ENCODE data around the gene BCDIN3D.

BCDIN3D gene

DNA sequence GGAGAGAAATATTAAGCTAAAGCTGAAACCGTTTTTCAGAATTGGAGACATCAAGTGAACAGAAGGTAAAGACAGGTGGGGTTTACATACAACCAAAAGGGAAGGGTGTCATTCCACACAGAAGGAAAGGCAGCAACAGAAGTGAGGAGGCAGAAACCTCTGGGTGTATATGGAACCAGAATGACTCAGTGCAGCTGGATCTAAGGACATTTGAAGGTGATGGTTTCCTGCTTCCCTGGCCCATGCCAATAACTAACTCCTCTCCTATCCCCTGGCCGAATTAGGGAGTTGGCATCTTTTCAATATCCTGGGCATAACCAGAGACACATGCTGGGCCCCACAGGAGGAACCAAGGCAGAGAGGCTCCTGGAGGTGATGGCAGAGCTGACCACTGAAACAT is 23.1 kb downstream of the BCDIN3D start:
- no peak for DNase-seq (ENCODE audit: low read depth)

GRCh38 chr12:49818241-49818895 is 24.5 kb downstream of the BCDIN3D start:
- DNase-seq (ENCODE audit: low read depth), result no peak

- DNase-seq (ENCODE audit: low read depth), result no peak
Observed at GRCh38 chr12:49813131-49813530, 29.8 kb downstream of the BCDIN3D start.

GRCh38 chr12:49811961-49812401 is 30.9 kb downstream of the BCDIN3D start:
- DNase-seq (ENCODE audit: low read depth), result no peak

GRCh38 chr12:49811136-49811535 is 31.8 kb downstream of the BCDIN3D start:
- no peak for DNase-seq (ENCODE audit: low read depth)

- DNase-seq (ENCODE audit: low read depth), result no peak
Observed at GRCh38 chr12:49809906-49810389, 33.0 kb downstream of the BCDIN3D start.

- no peak for DNase-seq (ENCODE audit: low read depth)
Observed at GRCh38 chr12:49809381-49809905, 33.5 kb downstream of the BCDIN3D start.

DNA sequence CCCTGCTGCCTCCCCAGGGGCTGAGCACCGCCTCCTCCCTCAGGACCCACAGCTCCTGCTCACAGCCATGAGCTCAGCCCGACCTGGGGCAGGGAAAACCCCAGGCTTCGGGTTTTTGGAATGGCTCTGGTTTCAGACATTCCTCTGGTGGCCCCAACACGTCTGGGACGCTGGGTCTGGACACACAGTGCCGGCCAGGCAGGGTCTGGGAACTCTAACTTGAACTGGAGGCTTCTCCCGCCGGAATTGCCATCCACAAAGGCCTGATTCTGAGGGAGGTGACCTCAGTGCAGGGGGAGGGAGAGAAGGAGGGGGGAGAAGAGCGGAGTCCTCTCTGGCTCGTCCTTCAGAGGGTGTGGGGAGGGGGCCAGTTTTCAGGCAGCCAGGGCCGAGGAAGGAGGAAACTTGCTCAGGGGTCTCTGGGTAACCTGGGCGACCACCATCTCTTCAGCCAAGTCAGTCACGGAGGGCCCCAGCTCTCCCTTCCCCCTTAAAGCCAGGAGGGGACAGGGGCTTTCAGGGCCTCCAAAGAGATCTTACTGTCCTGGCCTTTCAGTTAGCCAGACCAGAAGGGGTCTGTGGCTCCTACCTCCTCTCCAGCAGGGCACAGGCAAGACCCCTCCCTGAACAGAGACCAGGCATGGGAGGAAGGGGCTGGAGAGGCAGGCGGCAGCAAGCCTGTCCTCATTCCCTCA is 34.1 kb downstream of the BCDIN3D start:
- DNase-seq (ENCODE audit: low read depth), result no peak

GRCh38 chr12:49807991-49808580 is 34.8 kb downstream of the BCDIN3D start:
- no peak for DNase-seq (ENCODE audit: low read depth)

GRCh38 chr12:49806877-49807276 is 36.0 kb downstream of the BCDIN3D start:
- DNase-seq (ENCODE audit: low read depth), result no peak

- no peak for DNase-seq (ENCODE audit: low read depth)
Observed at GRCh38 chr12:49806321-49806813, 36.5 kb downstream of the BCDIN3D start.

GRCh38 chr12:49805409-49805808 is 37.5 kb downstream of the BCDIN3D start:
- DNase-seq (ENCODE audit: low read depth), result no peak

GRCh38 chr12:49804821-49805220 is 38.1 kb downstream of the BCDIN3D start:
- DNase-seq (ENCODE audit: low read depth), result no peak

DNA sequence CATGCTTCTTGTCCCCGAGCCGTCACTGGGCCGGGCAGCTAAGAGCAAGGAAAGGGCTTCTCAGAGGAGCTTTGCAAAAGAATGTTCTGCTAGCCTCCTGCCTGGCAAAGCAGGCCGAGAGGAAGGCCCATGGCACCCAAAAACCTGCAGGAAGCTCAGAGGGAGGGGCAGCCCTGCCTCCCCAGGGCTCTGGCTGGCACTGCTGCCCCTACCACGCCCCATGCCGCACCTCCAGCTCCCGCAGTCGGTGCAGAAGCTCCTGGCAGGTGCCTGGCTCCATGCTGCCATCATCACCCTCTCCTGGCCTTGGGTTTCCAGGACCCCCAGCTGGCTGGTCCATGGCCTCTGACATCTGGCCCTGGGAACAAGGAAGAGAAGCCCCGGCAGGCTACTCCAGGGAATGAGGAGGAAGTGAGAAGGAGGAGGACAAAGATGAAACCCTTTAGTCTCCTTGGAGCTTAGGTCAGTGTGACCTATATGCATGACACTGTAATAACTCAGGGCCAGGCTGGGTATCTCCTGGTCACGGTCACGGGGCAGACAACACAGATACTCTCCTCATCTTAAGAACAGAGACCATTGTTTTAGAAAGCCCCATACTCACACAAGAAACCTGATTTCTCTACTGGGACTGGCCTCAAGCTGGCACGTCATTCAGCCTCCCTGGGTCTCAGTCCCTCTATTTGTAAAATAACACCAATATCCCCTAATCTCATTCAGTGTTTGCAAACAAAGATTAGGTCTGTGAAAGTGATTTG is 39.0 kb downstream of the BCDIN3D start:
- no peak for DNase-seq (ENCODE audit: low read depth)

GRCh38 chr12:49801141-49802063 is 41.5 kb downstream of the BCDIN3D start:
- no peak for DNase-seq (ENCODE audit: low read depth)

GRCh38 chr12:49800421-49801140 is 42.3 kb downstream of the BCDIN3D start:
- DNase-seq (ENCODE audit: low read depth), result no peak

DNA sequence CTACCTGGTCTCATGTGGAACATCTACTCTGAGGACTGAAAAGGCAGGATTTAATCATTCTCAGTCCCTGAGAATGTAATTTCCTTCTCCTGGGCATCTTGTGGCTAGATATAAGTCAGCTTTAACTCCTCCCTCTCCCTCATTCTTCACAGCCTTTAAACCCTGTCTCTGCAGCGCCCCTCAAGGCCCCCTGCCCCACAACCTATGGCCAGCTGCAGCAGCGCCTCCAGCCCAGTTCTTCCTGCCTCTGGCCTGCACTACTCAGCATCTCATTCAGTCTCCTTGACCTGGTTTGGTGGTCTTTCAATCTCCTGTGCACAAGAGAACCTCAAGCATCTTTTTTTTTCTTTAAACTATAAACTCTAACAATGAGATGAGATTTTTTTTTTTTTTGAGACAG is 44.0 kb downstream of the BCDIN3D start:
- DNase-seq (ENCODE audit: low read depth), result no peak

- DNase-seq (ENCODE audit: low read depth), result no peak
Observed at GRCh38 chr12:49798248-49798647, 44.7 kb downstream of the BCDIN3D start.

GRCh38 chr12:49797449-49797776 is 45.5 kb downstream of the BCDIN3D start:
- no peak for DNase-seq (ENCODE audit: low read depth)
